ENCODE data around the gene GPR31. TPM values are rescaled to one million over a fixed set of nuclear protein-coding genes. Genes with fewer than 3 reads are reported as not detected.
"Not testable (repeated sequence)": the region's sequence is repeated elsewhere in the genome, so short reads cannot be mapped to it uniquely, and the experiment has no call there.

GPR31 gene
- total RNA-seq, 1 experiment from 2014 or later: not detected

GRCh38 chr6:167178896-167179655 is 21.3 kb upstream of the GPR31 start:
- not testable (repeated sequence) for H3K27ac ChIP-seq; DNase-seq; H3K4me1 ChIP-seq; H3K36me3 ChIP-seq; H3K9me3 ChIP-seq (replicated peaks); H3K4me3 ChIP-seq; H3K27me3 ChIP-seq

DNA sequence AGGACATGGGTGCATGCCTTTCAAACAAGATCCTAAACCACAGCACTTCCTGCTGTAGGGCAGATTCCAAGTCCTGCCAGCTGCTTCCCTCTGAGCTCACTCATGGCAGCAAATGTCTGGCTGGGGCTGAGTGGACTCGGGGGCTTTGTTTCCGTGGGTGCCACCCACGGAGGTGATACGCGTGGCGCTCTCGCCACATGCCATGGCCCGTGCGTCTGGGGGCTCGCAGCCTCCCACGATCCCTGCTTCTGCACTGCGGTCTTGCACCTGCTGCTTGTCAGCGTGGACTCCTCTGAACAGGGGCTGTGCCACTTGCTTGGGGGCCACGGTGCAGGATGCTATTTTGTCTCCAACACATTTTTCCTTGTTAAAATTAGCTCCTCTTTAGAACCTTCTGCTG is 19.5 kb upstream of the GPR31 start:
- not testable (repeated sequence) for H3K27me3 ChIP-seq; H3K36me3 ChIP-seq; H3K4me1 ChIP-seq; H3K9me3 ChIP-seq (replicated peaks); H3K27ac ChIP-seq; DNase-seq; H3K4me3 ChIP-seq

DNA sequence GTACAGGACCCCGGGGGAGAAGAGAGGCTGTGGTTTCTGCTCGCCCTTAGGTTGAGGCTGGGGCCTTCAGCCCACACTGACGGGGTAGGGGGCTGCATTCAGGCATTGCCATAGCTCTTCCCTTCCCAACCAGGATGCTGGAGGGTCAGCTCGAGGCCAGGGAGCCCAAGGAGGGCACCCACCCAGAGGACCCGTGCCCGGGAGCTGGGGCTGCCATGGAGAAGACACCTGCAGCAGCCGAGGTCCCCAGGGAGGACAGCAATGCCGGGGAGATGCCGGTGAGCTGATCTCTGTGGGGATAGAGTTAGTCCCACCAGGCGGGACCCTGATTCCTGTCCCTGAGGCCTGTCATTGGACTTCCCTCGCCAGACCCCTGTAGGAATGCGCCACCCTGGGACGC is 14.2 kb upstream of the GPR31 start:
- not testable (repeated sequence) for H3K36me3 ChIP-seq

GRCh38 chr6:167171300-167171699 is 13.5 kb upstream of the GPR31 start:
- not testable (repeated sequence) for H3K36me3 ChIP-seq; H3K4me1 ChIP-seq; H3K27me3 ChIP-seq; H3K4me3 ChIP-seq; H3K27ac ChIP-seq; H3K9me3 ChIP-seq (replicated peaks); DNase-seq

More for the DNA sequence above, 14.2 kb upstream of the GPR31 start:
- H3K9me3 ChIP-seq (replicated peaks); DNase-seq; H3K27me3 ChIP-seq; H3K4me3 ChIP-seq; H3K4me1 ChIP-seq; H3K27ac ChIP-seq: not testable (repeated sequence)

GRCh38 chr6:167169867-167170266 is 12.1 kb upstream of the GPR31 start:
- not testable (repeated sequence) for H3K9me3 ChIP-seq (replicated peaks); H3K4me3 ChIP-seq; H3K36me3 ChIP-seq

GRCh38 chr6:167168296-167168695 is 10.5 kb upstream of the GPR31 start:
- H3K4me3 ChIP-seq; H3K27ac ChIP-seq; H3K4me1 ChIP-seq; H3K27me3 ChIP-seq; H3K9me3 ChIP-seq (replicated peaks); DNase-seq; H3K36me3 ChIP-seq: not testable (repeated sequence)

More at GRCh38 chr6:167169867-167170266, 12.1 kb upstream of the GPR31 start:
- not testable (repeated sequence) for H3K4me1 ChIP-seq, DNase-seq, H3K27me3 ChIP-seq, H3K27ac ChIP-seq

- not testable (repeated sequence) for H3K4me1 ChIP-seq; H3K36me3 ChIP-seq; H3K4me3 ChIP-seq; H3K9me3 ChIP-seq (replicated peaks); DNase-seq; H3K27ac ChIP-seq; H3K27me3 ChIP-seq
Observed at GRCh38 chr6:167167699-167168098, 9.9 kb upstream of the GPR31 start.

GRCh38 chr6:167165858-167166471 is 8.2 kb upstream of the GPR31 start:
- Histone ChIP-seq H3K9me3 (replicated peaks) (no peaks in the 10 kb centered on the region), H3K36me3 (no peaks in the 10 kb centered on the region), H3K4me3 (no peak overlapping the region), H3K27ac (no peak overlapping the region), H3K27me3 (peaks cover 6% of the 10 kb centered on the region; the same call in 1 of the 2 replicates), H3K4me1 (no peaks in the 10 kb centered on the region)
- DNase-seq: no peak

DNA sequence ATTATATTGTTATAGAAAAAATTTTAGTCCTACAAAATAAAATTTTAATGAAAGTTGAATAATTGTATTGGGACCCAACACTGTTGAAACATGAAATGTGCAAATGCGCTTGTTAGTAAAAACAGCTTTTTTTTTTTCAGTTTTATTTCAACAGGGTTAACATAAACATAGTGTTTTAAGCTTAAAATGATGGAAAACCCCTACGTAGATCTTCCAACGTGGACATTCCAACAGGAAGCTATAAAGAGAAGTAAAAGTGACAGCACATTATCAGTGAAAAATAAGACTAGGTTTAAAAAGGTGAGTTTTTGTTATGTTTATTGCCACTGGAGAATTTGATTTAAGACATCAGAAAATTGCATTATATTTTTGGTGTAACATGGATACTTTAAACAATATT is 6.5 kb upstream of the GPR31 start:
- peaks cover 19% of the 10 kb centered on the region; the same call in 1 of the 2 replicates for H3K27me3 ChIP-seq
- H3K4me3 ChIP-seq: no peak overlapping the region
- H3K36me3 ChIP-seq: no peaks in the 10 kb centered on the region
- H3K27ac ChIP-seq: no peak overlapping the region
- H3K9me3 ChIP-seq (replicated peaks): no peaks in the 10 kb centered on the region
- H3K4me1 ChIP-seq: no peaks in the 10 kb centered on the region
- no peak for DNase-seq

DNA sequence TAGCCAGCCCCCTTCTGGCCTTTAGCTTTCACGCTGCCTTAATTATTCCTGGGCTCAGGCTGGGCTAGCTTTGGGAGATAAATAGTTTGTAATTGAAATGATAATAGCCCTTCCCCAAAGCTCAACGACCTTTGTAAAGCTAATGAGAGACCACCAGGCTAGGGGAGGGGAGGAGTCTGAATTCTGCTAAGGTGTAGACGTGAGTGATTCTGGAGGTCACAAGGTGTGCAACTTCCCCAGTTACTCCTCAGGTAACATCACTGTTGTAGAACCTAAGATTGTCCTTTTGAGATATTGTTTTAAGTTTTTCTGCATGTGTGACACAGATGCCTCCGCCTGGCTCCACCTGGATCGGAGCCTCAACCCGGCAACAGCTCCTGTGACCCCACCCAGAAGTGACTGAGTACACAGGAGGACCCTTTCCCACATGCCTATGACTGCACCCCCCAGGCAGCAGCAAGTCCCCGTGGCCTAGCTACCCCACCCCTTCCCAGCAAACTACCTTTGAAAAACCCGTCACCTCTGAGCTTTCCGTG is 5.8 kb upstream of the GPR31 start:
- no peaks in the 10 kb centered on the region for H3K36me3 ChIP-seq
- DNase-seq: no peak
- H3K27me3 ChIP-seq: peaks cover 19% of the 10 kb centered on the region; the same call in 1 of the 2 replicates
- H3K9me3 ChIP-seq (replicated peaks): no peaks in the 10 kb centered on the region; the same call in 1 of the 2 replicates
- H3K4me1 ChIP-seq: no peaks in the 10 kb centered on the region
- H3K27ac ChIP-seq: no peak overlapping the region
- no peak overlapping the region for H3K4me3 ChIP-seq

DNA sequence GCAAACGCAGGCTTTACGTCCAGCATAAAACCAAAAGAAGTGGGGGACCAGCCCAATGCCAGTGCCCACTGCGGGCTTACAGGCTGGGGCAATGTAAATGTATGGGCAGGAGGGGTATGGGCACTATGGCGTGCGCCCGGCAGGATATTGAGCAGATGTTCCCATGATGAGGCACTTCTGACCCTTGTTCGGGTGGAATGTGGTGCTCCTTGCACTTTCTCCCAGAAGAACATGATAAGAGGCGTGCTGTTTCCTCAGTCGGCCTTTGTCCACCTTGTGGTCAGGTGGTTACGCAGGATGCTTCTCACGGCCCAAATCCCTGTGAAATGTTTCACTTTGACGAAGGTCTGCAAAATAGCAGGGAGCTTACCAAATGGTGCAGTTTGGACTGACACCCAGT is 4.8 kb upstream of the GPR31 start:
- H3K4me1 ChIP-seq: no peaks in the 10 kb centered on the region
- no peaks in the 10 kb centered on the region; the same call in 1 of the 2 replicates for H3K9me3 ChIP-seq (replicated peaks)
- DNase-seq: no peak
- H3K36me3 ChIP-seq: no peaks in the 10 kb centered on the region
- H3K27me3 ChIP-seq: peaks cover 19% of the 10 kb centered on the region; the same call in 1 of the 2 replicates
- no peak overlapping the region for H3K4me3 ChIP-seq
- no peak overlapping the region for H3K27ac ChIP-seq

- H3K27me3 ChIP-seq: peaks cover 19% of the 10 kb centered on the region; the same call in 1 of the 2 replicates
- H3K27ac ChIP-seq: no peak overlapping the region
- H3K36me3 ChIP-seq: no peaks in the 10 kb centered on the region
- DNase-seq: no peak
- H3K9me3 ChIP-seq (replicated peaks): no peaks in the 10 kb centered on the region; the same call in 1 of the 2 replicates
- no peaks in the 10 kb centered on the region for H3K4me1 ChIP-seq
- H3K4me3 ChIP-seq: no peak overlapping the region
Observed at GRCh38 chr6:167161851-167162467, 4.2 kb upstream of the GPR31 start.

DNA sequence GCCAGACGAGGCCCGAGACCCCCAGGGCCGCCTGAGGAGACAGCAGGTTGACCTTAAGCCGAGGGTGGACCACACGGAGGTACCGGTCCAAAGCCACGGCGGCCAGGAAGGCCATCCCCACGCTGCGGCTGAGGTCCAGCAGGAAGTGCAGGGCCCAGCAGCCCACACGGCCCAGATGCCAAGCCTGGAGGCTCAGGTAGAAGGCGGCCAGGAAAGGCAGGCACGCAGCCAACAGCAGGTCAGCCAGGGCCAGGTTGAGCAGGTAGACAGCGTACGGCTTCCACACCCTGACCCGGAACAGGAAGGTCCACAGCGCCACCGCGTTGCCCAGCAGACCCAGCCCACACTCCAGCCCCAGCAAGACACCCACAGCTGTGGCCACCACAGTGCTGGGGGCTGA is 366 bp downstream of the GPR31 start:
- H3K27ac ChIP-seq: no peak overlapping the region
- no peak for DNase-seq
- no peaks in the 10 kb centered on the region for H3K36me3 ChIP-seq
- H3K9me3 ChIP-seq (replicated peaks): no peaks in the 10 kb centered on the region; the same call in 1 of the 2 replicates
- H3K4me1 ChIP-seq: no peaks in the 10 kb centered on the region
- H3K27me3 ChIP-seq: peaks cover 19% of the 10 kb centered on the region; the same call in 1 of the 2 replicates
- no peak overlapping the region for H3K4me3 ChIP-seq

- Histone ChIP-seq H3K9me3 (replicated peaks) (no peaks in the 10 kb centered on the region; the same call in 1 of the 2 replicates), H3K4me1 (no peaks in the 10 kb centered on the region), H3K36me3 (no peaks in the 10 kb centered on the region), H3K4me3 (no peak overlapping the region), H3K27me3 (peaks cover 12% of the 10 kb centered on the region; the same call in 1 of the 2 replicates), H3K27ac (no peak overlapping the region)
- DNase-seq: no peak
Observed at GRCh38 chr6:167154895-167155294, 2.9 kb downstream of the GPR31 start.

DNA sequence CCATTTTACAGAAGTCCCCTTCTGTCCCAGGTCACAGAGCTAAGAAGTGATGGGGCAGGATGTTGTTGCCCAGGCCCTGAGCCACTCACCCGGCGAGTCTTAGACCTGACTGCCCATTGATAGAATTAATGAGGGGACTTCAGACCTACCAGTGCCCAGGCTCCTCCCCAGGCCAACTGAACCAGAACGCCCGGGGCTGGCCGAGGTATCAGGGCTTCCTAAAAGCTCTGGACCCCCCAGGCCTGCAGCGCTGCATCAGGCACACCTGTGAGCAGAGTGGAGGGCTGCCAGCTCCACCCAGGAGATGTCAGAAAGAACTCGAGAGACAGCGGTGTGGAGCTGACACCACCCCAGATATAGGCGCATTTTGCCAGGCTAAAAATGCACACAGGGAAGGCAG is 3.5 kb downstream of the GPR31 start:
- Histone ChIP-seq H3K36me3 (no peaks in the 10 kb centered on the region), H3K27me3 (peaks cover 6% of the 10 kb centered on the region; the same call in 1 of the 2 replicates), H3K9me3 (replicated peaks) (no peaks in the 10 kb centered on the region; the same call in 1 of the 2 replicates), H3K4me3 (no peak overlapping the region), H3K4me1 (no peaks in the 10 kb centered on the region), H3K27ac (no peak overlapping the region)
- DNase-seq: no peak
